Gastroesophageal sphincter (tissue), 3 donors: ENCODE data around the gene SLIT3.

ENCODE experiments used
- CTCF ChIP-seq, 4 experiments: fragments of 200-600 bp in 2 of 4; fragments of 450-650 bp in 2 of 4; sonication (generic) in 1 of 4; IDR thresholded peaks; one replicate each; pipeline ENCODE4 v1.5.1; 2017 to 2019; ENCODE audit warnings: antibody characterized with exemption in 4 of 4, mild to moderate bottlenecking in 2 of 4, moderate library complexity in 2 of 4
- POLR2A ChIP-seq, 2 donors: fragments of 450-650 bp; IDR thresholded peaks; one replicate each; pipeline ENCODE4 v1.6.1; 2017; ENCODE audit warnings: antibody characterized with exemption in 2 of 2, mild to moderate bottlenecking in 2 of 2, moderate library complexity in 1 of 2

- no peak for TF ChIP-seq CTCF (IDR thresholded peaks at IDR 0.05)
- no peak for TF ChIP-seq POLR2A (IDR thresholded peaks at IDR 0.05)
These were observed 288.5 kb downstream of the SLIT3 start for GRCh38 chr5:169012450-169012849.
